HG03045 (cell line): ENCODE data around the gene IKZF4.
"Not testable (repeated sequence)": the region's sequence is repeated elsewhere in the genome, so short reads cannot be mapped to it uniquely, and the experiment has no call there.

ENCODE experiments used
- ATAC-seq: cut with Tn5 transposase; IDR thresholded peaks from one replicate; pipeline ENCODE4 v1.9.1; 2021; ENCODE audit warnings: mild to moderate bottlenecking, moderate library complexity; ENCODE audit not compliant: unreplicated experiment

The IKZF4 gene

GRCh38 chr12:56020423-56021184 lies at the start of gene IKZF4:
Gene IKZF4, plus strand, starts transcription at chr12:56021043. Its CDS starts 451 bp downstream, at chr12:56021494.
- no peak for ATAC-seq

GRCh38 chr12:55972042-55972441 lies 48.8 kb upstream of the IKZF4 start:
- no peak for ATAC-seq

GRCh38 chr12:55972456-55972855 lies 48.4 kb upstream of the IKZF4 start:
- no peak for ATAC-seq

- no peak for ATAC-seq
These were observed 47.8 kb upstream of the IKZF4 start for GRCh38 chr12:55972911-55973598.

- ATAC-seq: peak; percentile 94
These were observed 47.1 kb upstream of the IKZF4 start, which contains the start of gene RAB5B for GRCh38 chr12:55973599-55974307. Gene RAB5B, plus strand, starts transcription at chr12:55974078. Its CDS starts 12,883 bp downstream, at chr12:55986961.

GRCh38 chr12:55974308-55974730 lies 46.5 kb upstream of the IKZF4 start:
- peak; percentile 23 for ATAC-seq

GRCh38 chr12:55978393-55978792 lies 42.5 kb upstream of the IKZF4 start:
- no peak for ATAC-seq

- ATAC-seq: no peak
These were observed 41.8 kb upstream of the IKZF4 start for GRCh38 chr12:55979069-55979468.

GRCh38 chr12:55981882-55982281 lies 39.0 kb upstream of the IKZF4 start:
- ATAC-seq: not testable (repeated sequence)

- no peak for ATAC-seq
These were observed 38.4 kb upstream of the IKZF4 start for GRCh38 chr12:55982319-55982936.

- ATAC-seq: no peak
These were observed 37.5 kb upstream of the IKZF4 start for GRCh38 chr12:55983232-55983842.

GRCh38 chr12:55984861-55985260 lies 36.0 kb upstream of the IKZF4 start:
- no peak for ATAC-seq

GRCh38 chr12:55985341-55985740 lies 35.5 kb upstream of the IKZF4 start:
- ATAC-seq: no peak

GRCh38 chr12:55985976-55986375 lies 34.9 kb upstream of the IKZF4 start:
- not testable (repeated sequence) for ATAC-seq

- ATAC-seq: no peak
These were observed 29.7 kb upstream of the IKZF4 start for GRCh38 chr12:55991110-55991509.

GRCh38 chr12:55993230-55993853 lies 27.5 kb upstream of the IKZF4 start:
- ATAC-seq: no peak

- no peak for ATAC-seq
These were observed 25.5 kb upstream of the IKZF4 start for GRCh38 chr12:55995366-55995765.

GRCh38 chr12:55996201-55996714 lies 24.6 kb upstream of the IKZF4 start:
- no peak for ATAC-seq

GRCh38 chr12:55996715-55997534 lies 23.9 kb upstream of the IKZF4 start, which contains the start of gene SUOX:
Gene SUOX, plus strand, starts transcription at chr12:55997276. Its CDS starts 4,946 bp downstream, at chr12:56002222.
- peak; percentile 100 for ATAC-seq
